ENCODE measurements around the gene LYPD6B. TPM values are rescaled to one million over a fixed set of nuclear protein-coding genes. Genes with fewer than 3 reads are reported as not detected.

LYPD6B gene
- total RNA-seq, 4 donors from 2014 or later, result 3.1 to 9.2 (median 7.6) TPM

GRCh38 chr2:149004836-149005235 is 33.7 kb upstream of the LYPD6B start:
- no peak overlapping the region for H3K4me3 ChIP-seq

GRCh38 chr2:149005471-149006077 is 32.9 kb upstream of the LYPD6B start:
- 69 to 77% methylated on average over 6 of the region's 6 CpGs for WGBS, 2 donors
- Histone ChIP-seq H3K27me3 (peaks cover 0 to 56% (median 0%) of the 10 kb centered on the region in 4 donors), H3K27ac (no peak overlapping the region), H3K4me3 (no peak overlapping the region), H3K36me3 (no peaks in the 10 kb centered on the region), H3K4me1 (peaks cover 0 to 7% (median 0%) of the 10 kb centered on the region in 3 donors), H3K9me3 (no peaks in the 10 kb centered on the region)
- no peak for DNase-seq
- TF ChIP-seq CTCF (IDR thresholded peaks at IDR 0.05) (no peak), POLR2A (IDR thresholded peaks at IDR 0.05) (no peak)
- intact Hi-C loops (cut with DNase I), result no loop called here

More at GRCh38 chr2:149004836-149005235, 33.7 kb upstream of the LYPD6B start:
- intact Hi-C loops (cut with DNase I), result no loop called here
- WGBS, 2 donors, result 72 to 85% methylated on average over 3 of the region's 3 CpGs
- H3K9me3 ChIP-seq, result no peaks in the 10 kb centered on the region
- DNase-seq, result no peak
- no peak overlapping the region for H3K27ac ChIP-seq
- peaks cover 0 to 54% (median 0%) of the 10 kb centered on the region in 4 donors for H3K27me3 ChIP-seq
- H3K4me1 ChIP-seq, result peaks cover 0 to 13% (median 0%) of the 10 kb centered on the region in 3 donors
- no peaks in the 10 kb centered on the region for H3K36me3 ChIP-seq
- TF ChIP-seq POLR2A (IDR thresholded peaks at IDR 0.05) (no peak), CTCF (IDR thresholded peaks at IDR 0.05) (no peak)

- TF ChIP-seq POLR2A (IDR thresholded peaks at IDR 0.05) (no peak), CTCF (IDR thresholded peaks at IDR 0.05) (no peak)
- Histone ChIP-seq H3K27me3 (peaks cover 0 to 46% (median 0%) of the 10 kb centered on the region in 4 donors), H3K4me3 (no peak overlapping the region), H3K36me3 (no peaks in the 10 kb centered on the region), H3K4me1 (peaks cover 0 to 7% (median 0%) of the 10 kb centered on the region in 3 donors), H3K27ac (no peak overlapping the region), H3K9me3 (no peaks in the 10 kb centered on the region)
- no peak for DNase-seq
- WGBS, 2 donors, result 45 to 61% methylated on average over 3 to 4 of the region's 4 CpGs
- intact Hi-C loops (cut with DNase I), result no loop called here
Observed at GRCh38 chr2:149006883-149007543, 31.5 kb upstream of the LYPD6B start.

- intact Hi-C loops (cut with DNase I), result no loop called here
- WGBS, 2 donors, result 73 to 88% methylated on average over 7 of the region's 7 CpGs
- Histone ChIP-seq H3K4me1 (peaks cover 0 to 7% (median 0%) of the 10 kb centered on the region in 3 donors), H3K4me3 (no peak overlapping the region), H3K27ac (no peak overlapping the region), H3K36me3 (no peaks in the 10 kb centered on the region), H3K9me3 (no peaks in the 10 kb centered on the region), H3K27me3 (peaks cover 0 to 32% (median 0%) of the 10 kb centered on the region in 4 donors)
- DNase-seq, result no peak
- TF ChIP-seq CTCF (IDR thresholded peaks at IDR 0.05) (no peak), POLR2A (IDR thresholded peaks at IDR 0.05) (no peak)
Observed at GRCh38 chr2:149008381-149008780, 30.1 kb upstream of the LYPD6B start.
